MCF 10A (cell line): ENCODE measurements around the gene ZCCHC2. TPM values are rescaled to one million over a fixed set of nuclear protein-coding genes. Genes with fewer than 3 reads are reported as not detected.

Source experiments
- BruUV-seq: library from RNA; stranded (reverse); fragments of 400-500 nt; replicated peaks from 2 replicates; lab custom pipeline; 2021; lab: Mats Ljungman, UMichigan
- CTCF ChIA-PET: fragments of 300-600 bp; sonication (Branson Sonifier 250); formaldehyde crosslinking; extraction: SDS; loops from one replicate; lab custom pipeline; 2021; ENCODE audit warnings: antibody characterized with exemption, inconsistent platforms; lab: Yijun Ruan, JAX
- POLR2A ChIA-PET: fragments of 300-600, 350-650 bp; sonication (Branson Sonifier 250); formaldehyde crosslinking; extraction: SDS; loops from one replicate; lab custom pipeline; 2020; ENCODE audit warnings: antibody characterized with exemption, inconsistent platforms; lab: Yijun Ruan, JAX
- DNase-seq: peaks from one replicate; pipeline ENCODE4 v3.0.0-alpha.2; 2018; ENCODE audit not compliant: unreplicated experiment
- H3K27ac Mint-ChIP-seq: one replicate; pipeline ENCODE4 v1.8.0; 2022; ENCODE audit warnings: mild to moderate bottlenecking, low read depth, mixed read lengths; ENCODE audit not compliant: unreplicated experiment
- H3K27me3 Mint-ChIP-seq: one replicate; pipeline ENCODE4 v1.8.0; 2022; ENCODE audit warnings: mixed read lengths; ENCODE audit not compliant: insufficient read depth, unreplicated experiment
- H3K36me3 Mint-ChIP-seq: one replicate; pipeline ENCODE4 v1.8.0; 2022; ENCODE audit warnings: mild to moderate bottlenecking, moderate library complexity, mixed read lengths; ENCODE audit not compliant: insufficient read depth, unreplicated experiment
- H3K4me1 Mint-ChIP-seq: one replicate; pipeline ENCODE4 v1.8.0; 2022; ENCODE audit warnings: mixed read lengths; ENCODE audit not compliant: insufficient read depth, unreplicated experiment
- H3K4me3 Mint-ChIP-seq: one replicate; pipeline ENCODE4 v1.8.0; 2022; ENCODE audit warnings: mild to moderate bottlenecking, moderate library complexity, mixed read lengths; ENCODE audit not compliant: unreplicated experiment
- H3K9me3 Mint-ChIP-seq: one replicate; pipeline ENCODE4 v1.8.0; 2022; ENCODE audit warnings: mixed read lengths; ENCODE audit not compliant: unreplicated experiment
- CTCF ChIP-seq: fragments of 200-600 bp; IDR thresholded peaks from one replicate; pipeline ENCODE4 v1.8.0; 2022; ENCODE audit warnings: antibody characterized with exemption, mild to moderate bottlenecking; ENCODE audit not compliant: unreplicated experiment
- intact Hi-C: fragments of 100-400 bp; cut with micrococcal nuclease; formaldehyde crosslinking; loops from 2 replicates; pipeline ENCODE4 v1.14.1; 2022
- total RNA-seq: library from RNA; stranded (reverse); gene quantifications from 2 replicates; pipeline ENCODE4 v1.2.3, GENCODE V29; 2022

ZCCHC2 gene
- total RNA-seq, 1 experiment from 2014 or later = 14.6 TPM

- Mint-ChIP-seq H3K4me1 (no peaks in the 10 kb centered on the region), H3K27me3 (no peaks in the 10 kb centered on the region), H3K4me3 (no peak overlapping the region), H3K36me3 (no peaks in the 10 kb centered on the region), H3K27ac (no peak overlapping the region), H3K9me3 (no peaks in the 10 kb centered on the region)
- intact Hi-C loops = no loop called here
- no TSS peak for BruUV-seq
- ChIA-PET POLR2A (interaction anchor here (7.0 kb wide), 1 partner anchor 11 kb away, joined by 84 read pairs; the partner anchor contains the start of gene ZCCHC2), CTCF (interaction anchor here (1.0 to 1.1 kb wide), 4 partner anchors 10 to 118 kb away, joined by 3 to 5 read pairs (median 3); no protein-coding TSS in a partner anchor)
- no peak for DNase-seq
- TF ChIP-seq CTCF = no peak
Observed at GRCh38 chr18:62536005-62536404, 13.2 kb downstream of the ZCCHC2 start.

DNA sequence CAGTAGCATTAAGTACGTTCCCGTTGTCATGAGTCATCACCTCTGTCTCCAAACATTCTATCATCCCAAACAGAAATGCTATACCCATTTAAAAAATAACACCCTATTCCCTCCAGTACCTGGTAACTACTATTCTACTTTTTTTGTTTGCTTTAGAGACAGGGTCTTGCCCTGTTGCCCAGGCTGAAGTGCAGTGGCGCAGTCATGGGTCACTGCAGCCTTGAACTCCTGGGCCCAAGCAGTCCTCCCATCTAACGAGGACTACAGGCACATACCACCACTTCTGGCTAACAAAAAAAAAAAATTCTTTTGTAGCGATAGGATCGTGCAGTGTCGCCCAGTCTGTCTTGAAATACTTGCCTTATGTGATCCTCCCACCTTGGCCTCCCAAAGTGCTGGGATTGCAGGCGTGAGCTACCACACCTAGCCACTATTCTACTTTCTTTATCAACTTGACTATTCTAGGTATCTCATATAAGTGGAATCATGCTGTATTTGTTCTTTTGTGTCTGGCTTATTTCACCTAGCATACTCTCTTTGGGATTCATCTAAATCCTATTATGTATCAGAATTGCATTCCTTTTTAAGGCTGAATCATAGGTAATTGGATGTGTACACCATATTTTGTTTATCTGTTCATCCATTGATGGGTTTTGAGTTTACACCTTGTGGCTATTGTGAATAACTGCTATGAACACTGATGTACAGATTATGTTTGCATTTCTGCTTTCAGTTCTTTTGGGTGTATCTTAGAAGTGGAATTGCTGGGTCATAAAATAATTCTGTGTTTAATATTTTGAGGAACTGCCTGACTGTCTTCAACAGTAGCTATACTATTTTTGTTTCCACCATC, 14.4 kb downstream of the ZCCHC2 start:
- no peaks in the 10 kb centered on the region for H3K27me3 Mint-ChIP-seq
- no peaks in the 10 kb centered on the region for H3K9me3 Mint-ChIP-seq
- intact Hi-C loops = no loop called here
- ChIA-PET CTCF (interaction anchor here (0.6 to 1.8 kb wide), 3 partner anchors 29 to 955 kb away, joined by 3 to 7 read pairs (median 4); no protein-coding TSS in a partner anchor), POLR2A (interaction anchor here (0.6 to 7.0 kb wide), 7 partner anchors 9 to 102 kb away, joined by 3 to 84 read pairs (median 4); partner anchors contain the start of gene ZCCHC2)
- peaks cover 9% of the 10 kb centered on the region for H3K36me3 Mint-ChIP-seq
- no peak for DNase-seq
- no peak overlapping the region for H3K27ac Mint-ChIP-seq
- no TSS peak for BruUV-seq
- H3K4me3 Mint-ChIP-seq = no peak overlapping the region
- no peak for TF ChIP-seq CTCF
- no peaks in the 10 kb centered on the region for H3K4me1 Mint-ChIP-seq

DNA sequence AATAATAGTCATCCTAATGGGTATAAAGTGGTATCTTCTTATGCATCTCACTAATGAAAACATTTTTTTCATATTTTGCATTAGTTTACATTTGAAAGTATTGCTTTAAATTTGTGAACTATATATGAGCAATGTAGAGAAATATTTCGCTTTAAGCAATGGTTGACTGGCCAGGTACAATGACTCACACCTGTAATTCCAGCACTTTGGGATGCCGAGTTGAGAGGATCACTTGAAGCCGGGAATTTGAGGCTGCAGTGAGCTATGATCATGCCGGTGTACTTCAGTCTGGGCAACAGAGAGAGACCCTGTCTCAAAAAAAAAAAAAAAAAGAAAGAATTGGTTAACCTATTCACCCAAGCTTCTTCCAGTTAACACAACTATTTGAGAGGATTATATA, 15.1 kb downstream of the ZCCHC2 start:
- Mint-ChIP-seq H3K27ac (no peak overlapping the region), H3K4me3 (no peak overlapping the region), H3K36me3 (peaks cover 12% of the 10 kb centered on the region), H3K9me3 (no peaks in the 10 kb centered on the region), H3K4me1 (no peaks in the 10 kb centered on the region), H3K27me3 (no peaks in the 10 kb centered on the region)
- CTCF ChIA-PET = interaction anchor here (0.7 to 1.8 kb wide), 4 partner anchors 13 to 935 kb away, joined by 3 to 7 read pairs (median 3); no protein-coding TSS in a partner anchor
- peak; percentile 63 for DNase-seq
- intact Hi-C loops = no loop called here
- TF ChIP-seq CTCF = no peak
- no TSS peak for BruUV-seq
- POLR2A ChIA-PET = interaction anchor here (0.6 to 7.0 kb wide), 9 partner anchors 8 to 102 kb away, joined by 3 to 84 read pairs (median 4); partner anchors contain the start of gene ZCCHC2

- Mint-ChIP-seq H3K27ac (no peak overlapping the region), H3K9me3 (no peaks in the 10 kb centered on the region), H3K36me3 (peaks cover 20% of the 10 kb centered on the region), H3K4me1 (no peaks in the 10 kb centered on the region), H3K27me3 (no peaks in the 10 kb centered on the region), H3K4me3 (no peak overlapping the region)
- POLR2A ChIA-PET = interaction anchor here (0.9 to 7.0 kb wide), 7 partner anchors 7 to 103 kb away, joined by 3 to 84 read pairs (median 4); partner anchors contain the start of gene ZCCHC2
- no peak for DNase-seq
- no TSS peak for BruUV-seq
- CTCF ChIA-PET = interaction anchor here (0.6 to 1.6 kb wide), 7 partner anchors 10 to 267 kb away, joined by 3 to 4 read pairs (median 3); no protein-coding TSS in a partner anchor
- intact Hi-C loops = no loop called here
- TF ChIP-seq CTCF = no peak
Observed at GRCh38 chr18:62538881-62539280, 16.1 kb downstream of the ZCCHC2 start.
